RKO (cell line): Measurements from ENCODE around the gene TTC27.

Source experiments
- DNase-seq: peaks from one replicate; pipeline ENCODE4 v3.0.0-alpha.2; 2016; ENCODE audit warnings: low spot score

Gene TTC27

DNA sequence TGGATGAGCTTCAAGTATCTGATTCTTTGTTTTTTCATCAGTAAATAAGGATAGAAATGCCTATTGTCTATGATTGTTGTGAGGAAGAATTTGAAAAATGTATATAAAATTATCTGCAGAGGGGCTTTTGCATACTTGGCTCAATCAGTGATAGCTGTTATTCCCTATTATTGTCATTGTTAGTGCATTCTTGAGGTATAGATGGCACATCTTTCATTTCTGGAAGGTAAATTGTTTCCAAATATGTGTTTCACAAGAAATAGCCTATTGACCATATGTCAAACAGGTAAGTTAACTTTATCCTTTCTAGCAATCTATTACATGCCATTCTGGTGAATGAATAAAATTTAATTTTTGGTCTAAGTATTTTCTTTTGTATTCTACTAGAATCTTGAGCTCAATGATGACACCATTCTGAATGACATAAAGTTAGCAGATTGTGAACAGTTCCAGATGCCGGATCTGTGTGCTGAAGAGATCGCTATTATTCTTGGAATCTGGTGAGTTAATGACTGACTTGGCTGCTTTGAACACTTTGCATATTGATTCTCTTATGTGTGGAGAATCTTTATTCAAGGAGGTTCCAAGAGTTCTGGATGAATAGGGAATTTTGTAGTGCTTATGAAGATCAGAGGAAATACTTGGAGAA is 44.2 kb downstream of the TTC27 start:
- no peak for DNase-seq

DNA sequence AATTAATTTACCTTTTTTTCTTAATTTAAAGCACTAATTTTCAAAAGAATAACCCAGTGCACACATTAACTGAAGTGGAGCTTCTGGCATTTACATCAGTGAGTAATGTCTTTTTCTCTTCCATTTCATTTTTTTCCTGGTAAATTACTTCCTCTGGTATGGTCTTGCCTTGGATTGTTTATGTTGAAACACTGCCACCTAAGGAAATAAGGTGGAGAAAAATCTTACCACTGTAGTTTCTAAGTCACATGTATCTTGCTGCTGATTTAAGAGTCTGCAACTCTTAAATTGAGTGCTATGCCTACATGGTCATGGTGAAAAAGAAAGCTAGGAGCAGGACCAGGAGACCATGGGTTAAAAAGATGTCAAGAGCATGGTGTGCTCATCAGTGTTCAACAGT is 51.0 kb downstream of the TTC27 start:
- DNase-seq = peak; percentile 21

DNA sequence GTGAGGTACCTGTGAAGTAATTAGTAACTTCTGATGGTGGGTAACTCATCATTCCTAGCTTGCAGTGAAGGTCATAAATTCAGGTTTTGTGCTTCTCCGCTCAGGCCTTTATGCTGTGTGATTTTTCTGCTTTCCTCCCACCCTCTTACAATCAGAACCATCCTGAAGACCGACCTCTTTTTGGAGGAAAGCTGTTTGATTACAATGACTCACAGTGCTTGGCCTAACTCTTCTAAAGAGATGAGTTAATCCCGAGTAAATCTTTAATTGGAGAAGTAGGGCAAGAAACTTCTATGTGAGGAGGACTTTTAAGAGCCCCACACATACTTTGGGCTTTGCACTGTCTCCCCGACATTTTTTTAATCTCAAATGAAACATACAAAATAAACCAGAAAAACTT is 53.1 kb downstream of the TTC27 start:
- no peak for DNase-seq

DNA sequence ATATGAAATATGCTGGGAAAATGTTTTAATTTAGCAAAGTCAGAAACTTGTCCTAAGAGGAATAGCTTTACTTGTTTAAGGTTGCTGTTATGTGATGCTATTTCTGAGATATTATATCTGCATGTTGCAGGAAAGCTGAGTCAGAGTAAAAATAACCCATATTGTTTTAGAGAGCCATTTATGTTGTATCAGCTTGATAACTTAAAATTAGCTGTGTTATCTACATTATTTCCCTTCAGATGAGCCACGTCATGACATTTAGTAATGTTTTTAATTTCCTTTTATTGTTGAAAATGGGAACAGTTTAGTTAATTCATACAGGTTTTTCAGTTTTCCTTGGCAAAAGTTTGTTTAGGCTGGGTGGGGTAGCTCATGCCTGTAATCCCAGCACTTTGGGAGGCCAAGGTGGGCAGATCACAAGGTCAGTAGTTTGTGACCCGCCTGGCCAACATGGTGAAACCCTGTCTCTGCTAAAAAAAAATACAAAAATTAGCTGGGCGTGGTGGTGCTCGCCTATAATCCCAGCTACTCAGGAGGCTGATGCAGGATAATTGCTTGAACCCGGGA is 55.8 kb downstream of the TTC27 start:
- no peak for DNase-seq

DNA sequence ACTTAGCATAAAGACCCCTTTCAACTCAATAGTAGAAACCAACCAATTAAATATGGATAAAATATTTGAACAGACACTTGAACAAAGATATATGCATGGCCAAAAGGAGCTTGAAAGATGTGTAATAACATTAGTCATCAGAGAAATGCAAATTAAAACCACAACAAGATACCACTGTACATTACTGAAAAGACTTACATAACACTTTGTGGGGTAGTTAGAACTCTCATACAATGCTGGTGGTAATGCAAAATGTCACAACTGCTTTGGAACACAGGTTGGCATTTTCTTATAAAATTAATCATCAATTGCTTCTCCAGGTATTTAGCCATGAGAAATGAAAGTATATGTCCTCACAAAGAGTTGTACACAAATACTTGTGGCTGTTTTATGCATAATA is 60.7 kb downstream of the TTC27 start:
- peak; percentile 41 for DNase-seq

DNA sequence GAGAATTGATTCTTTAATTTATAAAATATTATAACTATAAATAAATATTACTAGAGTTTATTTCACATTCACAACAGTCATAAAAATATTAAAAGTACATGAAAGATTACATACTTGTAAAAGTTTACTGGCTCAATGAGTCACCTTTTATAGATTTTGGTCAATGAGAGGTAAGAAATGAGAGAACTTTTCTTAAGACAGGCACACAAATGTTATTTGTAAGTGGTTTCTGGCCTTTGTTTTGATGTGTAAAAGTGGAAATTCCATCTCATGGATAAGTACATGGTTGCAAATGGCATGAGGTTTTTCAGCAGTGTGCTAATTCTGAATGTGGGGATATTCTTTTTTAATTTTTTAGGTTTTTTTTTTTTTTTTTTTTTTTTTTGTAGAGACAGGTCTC is 63.8 kb downstream of the TTC27 start:
- no peak for DNase-seq

DNA sequence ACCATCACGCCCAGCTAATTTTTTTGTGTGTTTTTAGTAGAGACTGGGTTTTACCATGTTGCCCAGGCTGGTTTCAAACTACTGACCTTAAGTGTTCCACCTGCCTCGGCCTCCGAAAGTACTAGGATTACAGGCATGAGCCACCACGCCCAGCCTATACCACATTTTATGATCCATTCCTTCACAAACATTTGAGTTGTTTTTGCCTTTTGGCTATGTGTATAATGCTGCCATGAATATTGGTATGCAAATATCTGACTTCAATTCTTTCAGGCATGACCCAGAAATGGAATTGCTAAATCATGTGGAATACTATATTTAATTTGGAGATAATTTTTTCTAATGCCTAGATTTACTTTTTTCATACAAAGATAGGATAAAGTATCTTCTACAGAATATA is 68.6 kb downstream of the TTC27 start:
- DNase-seq = no peak

DNA sequence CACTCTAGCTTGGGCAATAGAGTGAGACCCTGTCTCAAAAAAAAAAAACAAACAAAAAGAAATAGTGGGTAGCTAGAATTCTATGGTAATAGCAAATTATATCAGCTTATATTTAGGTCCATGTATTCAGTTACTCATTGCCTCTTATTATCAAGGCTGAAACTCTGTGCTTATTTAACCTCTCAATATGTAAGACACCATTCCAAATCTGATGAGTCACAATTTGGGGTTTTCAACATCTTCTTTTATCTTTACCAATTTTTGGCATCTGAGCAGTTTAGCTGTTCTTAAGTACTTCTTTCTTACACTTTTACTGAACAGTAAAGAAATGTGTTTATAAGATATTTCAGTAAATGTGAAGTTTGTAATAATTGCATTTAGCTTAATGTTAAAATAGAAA is 69.3 kb downstream of the TTC27 start:
- DNase-seq = no peak

DNA sequence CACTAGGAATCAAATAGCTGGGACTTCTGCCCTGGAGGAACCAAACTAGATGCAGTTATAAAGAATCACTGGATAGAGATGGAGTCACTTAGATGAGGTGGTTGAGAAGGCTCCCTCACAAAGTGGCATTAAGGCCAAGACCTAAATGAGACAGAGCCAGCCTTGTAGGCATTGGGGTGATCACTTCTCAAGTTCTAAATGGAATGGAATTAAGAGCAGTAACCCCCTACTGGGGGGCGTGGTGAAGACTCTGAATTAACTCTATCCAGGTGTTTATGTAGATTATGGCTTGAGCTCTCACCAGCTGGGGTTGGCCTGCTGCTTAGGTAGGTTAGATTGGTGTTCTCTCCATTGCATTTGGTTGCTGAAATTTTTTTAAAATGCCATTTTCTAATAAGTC is 71.3 kb downstream of the TTC27 start:
- no peak for DNase-seq

DNA sequence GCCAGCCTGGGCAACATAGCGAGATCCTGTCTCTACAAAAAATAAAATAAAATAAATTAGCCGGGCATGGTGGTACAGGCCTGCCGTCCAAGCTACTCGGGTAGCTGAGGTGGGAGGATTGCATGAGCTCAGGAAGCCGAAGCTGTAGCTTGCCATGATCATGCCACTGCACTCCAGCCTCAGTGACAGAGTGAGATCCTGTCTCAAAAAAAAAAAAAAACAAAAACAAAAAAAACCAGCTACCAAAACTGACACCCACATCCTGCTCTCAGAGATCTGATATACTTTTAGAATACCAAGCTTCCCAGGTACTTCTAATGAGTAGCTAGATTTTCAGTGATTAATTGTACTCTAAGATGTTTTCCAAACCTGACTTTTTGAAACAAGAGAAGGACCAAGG is 74.0 kb downstream of the TTC27 start:
- DNase-seq = no peak

DNA sequence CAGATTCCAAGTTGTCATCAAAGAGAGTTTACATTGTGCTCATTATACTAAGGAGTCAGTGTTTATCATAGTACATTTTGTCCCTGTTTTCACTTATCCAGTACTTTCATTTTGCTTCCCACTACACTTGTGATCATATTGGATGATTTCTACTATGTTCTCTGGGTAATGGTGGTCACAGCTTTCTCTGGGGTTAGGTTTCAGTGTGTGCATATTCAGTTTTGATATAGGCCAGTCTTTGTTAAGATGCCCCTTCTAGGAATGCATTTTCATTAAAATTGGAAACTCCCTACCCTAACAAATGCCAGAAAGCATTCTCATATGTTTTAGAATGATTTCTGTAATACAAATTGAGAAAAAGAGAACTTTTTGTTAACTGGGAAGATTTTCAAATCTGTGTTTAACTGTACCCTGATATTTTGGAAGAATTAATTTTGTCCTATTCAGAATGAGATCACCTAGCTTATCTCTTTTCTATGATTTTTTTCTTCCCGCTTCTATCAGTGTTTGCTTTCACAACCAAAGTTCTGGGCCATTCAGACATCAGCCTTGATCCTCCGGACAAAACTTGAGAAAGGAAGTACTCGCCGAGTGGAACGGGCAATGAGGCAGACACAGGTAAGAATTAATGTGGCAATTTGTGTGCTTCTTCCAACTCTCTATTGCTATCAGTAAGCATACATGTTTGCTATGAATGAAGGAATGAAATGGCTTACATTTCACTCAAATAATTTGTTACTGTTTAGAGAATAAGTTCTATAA is 74.6 kb downstream of the TTC27 start:
- DNase-seq = no peak

DNA sequence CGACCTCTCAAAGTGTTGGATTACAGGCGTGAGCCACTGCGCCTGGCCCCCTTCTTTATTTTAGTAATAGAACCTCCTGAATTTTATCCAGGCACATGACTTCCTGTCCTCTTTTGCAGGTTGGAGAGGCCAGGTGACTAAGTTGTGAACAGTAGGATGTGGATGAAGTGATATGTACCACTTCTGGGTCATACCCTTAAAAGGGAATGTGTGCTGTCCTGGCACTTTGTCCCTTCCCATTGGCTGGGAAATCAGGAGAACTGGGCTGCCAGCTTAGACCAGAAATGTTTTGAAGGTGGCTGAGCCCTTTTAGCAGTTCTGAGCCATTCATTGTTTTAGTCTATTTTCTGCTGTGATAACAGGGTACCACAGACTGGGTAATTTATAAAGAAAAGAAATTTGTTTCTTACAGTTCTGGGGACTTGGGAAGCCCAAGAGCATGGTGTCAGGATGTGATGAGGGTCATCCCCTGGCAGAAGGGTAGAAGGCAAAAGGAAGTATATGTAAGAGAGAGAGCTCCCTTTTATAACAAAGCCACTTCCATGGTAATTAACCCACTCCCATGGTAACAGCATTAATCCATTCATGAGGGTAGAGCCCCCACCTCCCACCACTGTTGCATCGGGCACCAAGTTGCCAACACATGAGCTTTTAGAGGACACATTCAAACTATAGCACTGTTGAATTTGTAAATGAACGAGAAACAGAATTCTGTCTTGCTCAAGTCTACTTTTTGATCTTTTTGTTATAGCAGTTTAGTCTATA is 79.1 kb downstream of the TTC27 start:
- DNase-seq = no peak

DNA sequence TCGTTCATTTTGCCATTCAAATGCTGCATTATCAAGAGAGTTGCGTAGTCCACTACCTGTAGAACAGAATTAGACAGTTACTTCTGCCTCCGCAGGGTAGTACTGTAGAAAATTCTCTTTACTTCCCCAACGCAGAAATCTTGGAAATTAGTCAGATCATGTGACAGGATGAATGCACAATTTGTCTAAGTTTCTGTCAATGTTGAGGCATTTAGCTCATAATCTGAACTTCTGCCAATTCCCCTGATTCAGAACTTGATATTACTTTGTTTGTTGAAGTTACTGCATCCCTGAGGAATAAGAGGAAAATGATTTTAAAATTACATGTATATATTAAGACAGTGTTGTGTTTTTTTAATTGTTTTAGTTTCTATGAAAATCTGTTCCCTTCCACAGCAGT is 83.4 kb downstream of the TTC27 start:
- peak; percentile 58 for DNase-seq

DNA sequence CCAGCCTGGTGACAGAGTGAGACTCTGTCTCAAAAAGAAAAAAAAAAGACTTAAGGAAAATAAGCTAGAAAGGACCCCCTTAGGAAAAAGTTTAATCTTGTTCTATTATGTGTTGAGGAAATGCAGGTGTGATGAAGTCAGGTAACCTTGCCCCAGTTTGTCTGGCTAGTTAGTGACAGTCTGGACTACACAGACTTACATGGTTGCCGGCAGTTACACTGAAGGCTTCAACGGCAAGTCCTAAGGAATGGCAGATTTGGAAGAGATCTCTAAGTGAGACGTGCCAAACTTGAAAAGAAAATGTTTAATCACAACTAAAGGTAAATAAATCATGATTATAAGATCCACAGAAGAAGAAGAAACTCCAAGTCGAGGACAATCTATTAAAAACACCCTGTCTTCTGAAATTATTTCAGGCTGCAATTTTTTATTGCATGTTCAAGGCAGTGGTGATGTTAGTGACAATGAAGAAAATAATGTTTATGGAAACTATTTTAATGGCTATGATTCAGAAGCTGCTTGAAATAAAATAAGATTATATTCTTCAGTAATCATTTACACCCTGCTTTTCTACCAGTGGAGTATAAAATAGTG is 84.2 kb downstream of the TTC27 start:
- DNase-seq = no peak

DNA sequence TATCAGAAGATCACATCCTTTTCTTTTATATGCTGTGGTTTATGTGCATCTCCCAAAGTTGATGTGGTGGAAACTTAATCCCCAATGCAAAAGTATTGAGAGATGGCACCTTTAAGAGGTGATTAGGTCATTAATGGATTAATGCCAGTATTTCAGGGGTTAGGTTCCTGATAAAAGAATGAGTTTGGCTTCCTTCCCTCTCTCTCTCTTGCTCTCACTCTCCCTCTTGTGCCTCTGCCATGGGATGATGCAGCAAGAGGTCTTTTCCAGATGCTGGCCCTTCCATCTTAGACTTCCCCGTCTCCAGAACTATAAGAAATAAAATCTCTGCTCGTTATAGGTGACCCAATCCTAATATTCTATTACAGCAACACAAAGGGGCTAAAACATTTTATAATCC is 85.0 kb downstream of the TTC27 start:
- no peak for DNase-seq

DNA sequence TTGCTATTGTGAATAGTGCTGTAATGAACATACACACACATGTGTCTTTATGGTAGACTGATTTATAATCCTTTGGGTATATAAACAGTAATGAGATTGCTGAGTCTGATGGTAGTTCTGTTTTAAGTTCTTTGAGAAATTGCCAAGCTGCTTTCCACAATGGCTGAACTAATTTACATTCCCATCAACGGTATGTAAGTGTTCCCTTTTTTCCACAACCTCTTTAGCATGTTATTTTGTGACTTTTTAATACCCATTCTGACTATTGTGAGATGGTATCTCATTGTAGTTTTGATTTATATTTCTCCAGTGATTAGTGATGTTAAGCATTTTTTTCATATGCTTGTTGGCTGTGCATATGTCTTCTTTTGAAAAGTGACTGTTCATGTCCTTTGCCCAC is 86.7 kb downstream of the TTC27 start:
- no peak for DNase-seq

DNA sequence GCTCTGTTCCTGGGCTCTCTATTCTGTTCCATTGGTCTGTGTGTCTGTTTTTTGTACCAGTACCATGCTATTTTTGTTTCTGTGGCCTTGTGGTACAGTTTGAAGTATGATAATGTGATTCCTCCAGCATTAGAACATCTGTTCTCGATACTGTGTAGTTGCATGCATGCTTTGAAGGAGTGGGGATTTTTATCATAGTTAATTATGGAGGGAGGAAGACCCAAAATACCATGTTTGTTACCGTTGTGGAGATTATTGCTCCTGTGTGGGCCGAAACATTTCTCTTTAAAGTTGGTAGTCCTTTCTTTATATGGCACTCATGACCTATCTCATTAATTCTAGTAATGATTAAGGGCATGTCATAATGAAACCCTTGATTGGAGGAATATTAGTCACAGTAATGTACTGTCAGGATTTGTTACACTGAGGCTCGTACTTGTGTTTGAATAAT is 87.6 kb downstream of the TTC27 start:
- no peak for DNase-seq

DNA sequence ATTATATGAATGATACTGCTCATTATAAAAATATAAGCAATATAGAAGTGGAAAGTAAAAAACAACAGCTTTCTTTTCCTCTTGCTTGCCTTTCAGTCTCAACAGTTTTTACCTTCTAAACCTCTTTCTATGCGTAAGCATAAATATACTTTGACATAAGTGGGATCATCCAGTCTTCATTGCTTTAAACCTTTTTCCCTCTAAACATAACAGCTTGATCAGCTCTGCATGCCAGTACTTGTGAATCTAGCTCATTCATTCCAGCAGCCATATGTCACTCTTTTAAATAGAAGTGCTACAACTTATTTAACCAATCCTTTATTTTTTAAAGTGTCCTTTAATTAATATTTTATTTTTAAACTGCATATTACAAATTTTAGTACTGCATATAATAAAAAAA is 88.1 kb downstream of the TTC27 start:
- no peak for DNase-seq

DNA sequence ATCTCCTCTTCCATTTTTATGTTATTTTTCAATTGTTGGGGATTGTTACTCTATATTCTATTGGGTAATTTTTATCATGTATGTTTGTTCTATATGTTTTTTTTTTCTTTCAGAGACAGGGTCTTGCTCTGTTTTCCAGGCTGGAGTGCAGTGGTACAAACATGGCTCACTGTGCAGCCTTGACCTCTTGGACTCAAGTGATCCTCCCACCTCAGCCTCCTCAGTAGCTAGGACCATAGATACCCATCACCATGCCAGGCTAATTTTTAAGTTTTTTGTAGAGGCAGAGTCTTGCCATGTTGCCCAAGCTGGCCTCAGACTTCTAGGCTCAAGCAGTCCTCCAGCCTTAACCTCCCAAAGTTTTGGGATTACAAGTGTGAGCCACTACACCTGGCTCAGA is 88.7 kb downstream of the TTC27 start:
- no peak for DNase-seq

DNA sequence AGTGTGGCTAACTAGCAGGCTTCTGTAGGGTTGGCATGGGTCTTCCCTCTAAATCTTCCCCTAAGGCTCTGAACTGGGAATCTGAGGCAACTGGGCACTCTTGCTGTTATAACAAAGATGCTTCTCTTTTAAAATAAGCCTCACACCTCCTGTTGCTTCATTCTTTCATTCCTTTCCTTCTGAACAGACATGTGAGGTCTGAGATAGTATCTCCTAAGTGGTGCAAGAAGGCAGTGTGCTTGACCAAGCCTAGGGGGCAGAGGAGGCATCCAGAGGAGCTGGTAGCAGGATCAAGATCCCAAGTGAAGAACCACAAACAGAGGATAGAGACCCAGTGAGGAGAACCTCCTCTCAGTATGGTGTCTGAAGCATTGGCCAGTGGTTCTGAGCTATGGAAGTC is 90.9 kb downstream of the TTC27 start:
- DNase-seq = no peak

DNA sequence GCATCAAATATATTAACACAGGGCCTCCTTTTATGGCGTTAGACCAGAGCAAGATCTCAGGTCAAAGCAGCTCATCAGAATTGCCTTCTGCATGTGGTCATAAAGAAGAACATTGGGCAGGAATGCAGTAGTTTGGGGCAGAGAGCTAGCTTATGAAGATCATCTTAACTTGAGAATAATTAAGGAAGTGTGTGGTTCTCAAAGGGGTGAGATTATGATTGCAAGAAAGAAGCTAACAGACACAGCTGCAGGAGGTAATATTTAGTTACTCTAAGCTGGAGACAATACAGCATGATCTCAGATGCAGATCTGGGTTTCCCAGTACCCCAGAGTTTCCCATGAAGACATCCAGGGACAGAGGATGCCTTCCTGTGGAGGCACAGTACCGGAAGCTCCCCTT is 91.6 kb downstream of the TTC27 start:
- DNase-seq = no peak

DNA sequence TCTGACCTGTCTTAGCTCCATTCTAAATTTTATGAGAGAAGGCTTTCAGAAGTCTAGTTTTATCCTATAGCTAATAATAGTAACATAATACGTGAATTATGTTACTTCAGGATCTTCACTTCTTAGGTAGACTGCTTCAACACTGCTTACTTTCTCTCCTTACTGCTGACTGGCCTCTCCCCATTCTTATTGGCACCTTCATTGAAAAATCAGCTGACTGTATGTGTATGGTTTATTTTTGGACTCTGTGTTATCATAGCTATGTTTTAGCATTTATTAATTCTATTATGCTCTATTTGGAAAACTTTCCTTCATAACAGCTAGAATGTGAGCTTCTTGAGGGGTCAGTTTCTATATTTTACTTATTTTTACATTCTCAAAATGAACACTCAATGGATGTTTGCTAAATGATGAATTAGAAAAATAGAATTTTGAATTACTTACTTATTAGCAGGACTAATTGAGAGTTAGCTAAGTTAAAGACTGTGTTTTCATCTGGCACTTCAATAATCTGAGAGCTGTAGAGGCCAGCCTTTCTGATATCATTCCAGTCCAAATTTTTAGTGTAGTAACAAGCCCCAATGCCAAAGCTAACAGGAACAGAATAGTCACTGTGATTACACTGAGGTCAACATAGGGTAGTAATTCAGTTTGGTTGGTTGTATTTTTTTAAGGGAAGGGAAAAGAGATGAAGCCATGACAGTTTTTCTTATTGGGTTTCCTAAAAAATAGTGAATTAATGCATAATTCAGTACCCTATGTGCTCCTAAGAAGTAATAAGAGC is 92.3 kb downstream of the TTC27 start:
- no peak for DNase-seq
